Esophagus muscularis mucosa (tissue), 4 donors: ENCODE results near the gene NUP98.

Experiments
- EP300 ChIP-seq: sonication (generic); formaldehyde crosslinking; IDR thresholded peaks from one replicate; pipeline ENCODE4 v1.6.1; 2017; ENCODE audit warnings: antibody characterized with exemption
- POLR2A ChIP-seq: fragments of 450-650 bp; IDR thresholded peaks from one replicate; pipeline ENCODE4 v1.6.1; 2017; ENCODE audit warnings: antibody characterized with exemption, moderate library complexity, mild to moderate bottlenecking, low read depth
- POLR2AphosphoS5 ChIP-seq, 2 donors: sonication (generic); formaldehyde crosslinking; IDR thresholded peaks; one replicate each; pipeline ENCODE4 v1.6.1; 2017; ENCODE audit warnings: antibody characterized with exemption in 2 of 2
- TF ChIP-seq, protein P1 (sequence below), 3 experiments: fragments of 200-600 bp in 2 of 3; fragments of 450-650 bp in 1 of 3; sonication (generic) in 2 of 3; IDR thresholded peaks; one replicate each; pipeline ENCODE4 v1.5.1; 2017 to 2019; ENCODE audit warnings: antibody characterized with exemption in 3 of 3, mild to moderate bottlenecking in 2 of 3, moderate library complexity in 1 of 3

- TF ChIP-seq, protein P1, sequence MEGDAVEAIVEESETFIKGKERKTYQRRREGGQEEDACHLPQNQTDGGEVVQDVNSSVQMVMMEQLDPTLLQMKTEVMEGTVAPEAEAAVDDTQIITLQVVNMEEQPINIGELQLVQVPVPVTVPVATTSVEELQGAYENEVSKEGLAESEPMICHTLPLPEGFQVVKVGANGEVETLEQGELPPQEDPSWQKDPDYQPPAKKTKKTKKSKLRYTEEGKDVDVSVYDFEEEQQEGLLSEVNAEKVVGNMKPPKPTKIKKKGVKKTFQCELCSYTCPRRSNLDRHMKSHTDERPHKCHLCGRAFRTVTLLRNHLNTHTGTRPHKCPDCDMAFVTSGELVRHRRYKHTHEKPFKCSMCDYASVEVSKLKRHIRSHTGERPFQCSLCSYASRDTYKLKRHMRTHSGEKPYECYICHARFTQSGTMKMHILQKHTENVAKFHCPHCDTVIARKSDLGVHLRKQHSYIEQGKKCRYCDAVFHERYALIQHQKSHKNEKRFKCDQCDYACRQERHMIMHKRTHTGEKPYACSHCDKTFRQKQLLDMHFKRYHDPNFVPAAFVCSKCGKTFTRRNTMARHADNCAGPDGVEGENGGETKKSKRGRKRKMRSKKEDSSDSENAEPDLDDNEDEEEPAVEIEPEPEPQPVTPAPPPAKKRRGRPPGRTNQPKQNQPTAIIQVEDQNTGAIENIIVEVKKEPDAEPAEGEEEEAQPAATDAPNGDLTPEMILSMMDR (IDR thresholded peaks at IDR 0.05), result no peak
- TF ChIP-seq POLR2A (no peak), POLR2AphosphoS5 (IDR thresholded peaks at IDR 0.05) (no peak), EP300 (no peak)
These were observed 156.2 kb downstream of the NUP98 start for GRCh38 chr11:3641191-3641590.
